Colonic mucosa (tissue), 4 donors: Measurements from ENCODE around the gene MAGEA3. TPM values are rescaled to one million over a fixed set of nuclear protein-coding genes. Genes with fewer than 3 reads are reported as not detected.
"Not testable (repeated sequence)": the region's sequence is repeated elsewhere in the genome, so short reads cannot be mapped to it uniquely, and the experiment has no call there.

ENCODE experiments used
- DNase-seq: peaks from one replicate; pipeline ENCODE4 v3.0.0-alpha.2; 2020
- H3K27ac ChIP-seq: fragments of 200-600 bp; one replicate; pipeline ENCODE4 v1.8.0; 2021
- H3K27me3 ChIP-seq: fragments of 200-600 bp; one replicate; pipeline ENCODE4 v1.8.0; 2021
- H3K36me3 ChIP-seq: fragments of 200-600 bp; one replicate; pipeline ENCODE4 v1.8.0; 2021
- H3K4me1 ChIP-seq: fragments of 200-600 bp; one replicate; pipeline ENCODE4 v1.8.0; 2021; ENCODE audit warnings: mild to moderate bottlenecking
- H3K4me3 ChIP-seq: fragments of 200-600 bp; one replicate; pipeline ENCODE4 v1.8.0; 2021
- H3K9ac ChIP-seq, 2 donors: one replicate each; pipeline ENCODE4 v1.7.0; 2013; ENCODE audit warnings: control low read depth in 2 of 2, low read depth in 2 of 2, low read length in 2 of 2
- H3K9me3 ChIP-seq: fragments of 200-600 bp; one replicate; pipeline ENCODE4 v1.8.0; 2021
- intact Hi-C: fragments of 100-400 bp; cut with DNase I; formaldehyde crosslinking; loops from one replicate; pipeline ENCODE4 v1.14.1; 2022
- total RNA-seq, 2 donors: library from RNA; stranded (reverse); fragmentation: NEBNext Ultra II Directional in 1 of 2; extraction: Animal tissue kit (Norgen Biotek cat#: 25700) in 1 of 2; gene quantifications; one replicate each; pipeline ENCODE4 v1.2.1, GENCODE V29; 2021
- TF ChIP-seq, protein P1 (sequence below): fragments of 200-600 bp; IDR thresholded peaks from one replicate; pipeline ENCODE4 v1.8.0; 2022; ENCODE audit warnings: antibody characterized with exemption, mild to moderate bottlenecking
- donor health status: healthy.
- donor health status: DM: no; HTN: no; CAD: no.
- donor health status: DM: no; HTN: no; CAD: no.

The MAGEA3 gene
- total RNA-seq, 2 donors from 2014 or later: 0.40 TPM; not detected in 1

DNA sequence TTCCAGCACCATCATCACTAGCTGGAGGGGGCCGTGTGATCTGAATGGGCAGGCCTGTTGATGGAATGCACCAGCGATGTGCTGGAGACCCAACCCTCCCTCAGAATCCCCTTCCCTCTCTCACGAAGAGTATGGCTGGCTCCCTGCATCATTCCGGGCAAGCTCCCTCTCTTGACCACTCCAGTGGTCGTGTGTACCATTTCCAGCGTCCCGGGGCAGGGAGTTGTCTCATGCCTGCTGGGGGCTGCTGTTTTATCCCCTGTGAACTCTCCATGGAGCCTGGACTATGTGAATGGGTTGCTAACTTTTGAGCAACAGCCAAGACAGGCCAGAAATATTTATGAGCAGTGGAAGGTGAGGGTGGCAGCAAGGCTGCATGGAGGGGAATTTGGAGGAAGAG is 26.8 kb downstream of the MAGEA3 start:
- Histone ChIP-seq H3K27me3 (no peaks in the 10 kb centered on the region), H3K36me3 (no peaks in the 10 kb centered on the region), H3K4me3 (no peak overlapping the region), H3K9me3 (no peaks in the 10 kb centered on the region), H3K4me1 (no peaks in the 10 kb centered on the region), H3K27ac (no peak overlapping the region), H3K9ac (no peak overlapping the region)
- intact Hi-C loops: no loop called here
- DNase-seq: no peak
- TF ChIP-seq, protein P1, sequence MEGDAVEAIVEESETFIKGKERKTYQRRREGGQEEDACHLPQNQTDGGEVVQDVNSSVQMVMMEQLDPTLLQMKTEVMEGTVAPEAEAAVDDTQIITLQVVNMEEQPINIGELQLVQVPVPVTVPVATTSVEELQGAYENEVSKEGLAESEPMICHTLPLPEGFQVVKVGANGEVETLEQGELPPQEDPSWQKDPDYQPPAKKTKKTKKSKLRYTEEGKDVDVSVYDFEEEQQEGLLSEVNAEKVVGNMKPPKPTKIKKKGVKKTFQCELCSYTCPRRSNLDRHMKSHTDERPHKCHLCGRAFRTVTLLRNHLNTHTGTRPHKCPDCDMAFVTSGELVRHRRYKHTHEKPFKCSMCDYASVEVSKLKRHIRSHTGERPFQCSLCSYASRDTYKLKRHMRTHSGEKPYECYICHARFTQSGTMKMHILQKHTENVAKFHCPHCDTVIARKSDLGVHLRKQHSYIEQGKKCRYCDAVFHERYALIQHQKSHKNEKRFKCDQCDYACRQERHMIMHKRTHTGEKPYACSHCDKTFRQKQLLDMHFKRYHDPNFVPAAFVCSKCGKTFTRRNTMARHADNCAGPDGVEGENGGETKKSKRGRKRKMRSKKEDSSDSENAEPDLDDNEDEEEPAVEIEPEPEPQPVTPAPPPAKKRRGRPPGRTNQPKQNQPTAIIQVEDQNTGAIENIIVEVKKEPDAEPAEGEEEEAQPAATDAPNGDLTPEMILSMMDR: no peak

DNA sequence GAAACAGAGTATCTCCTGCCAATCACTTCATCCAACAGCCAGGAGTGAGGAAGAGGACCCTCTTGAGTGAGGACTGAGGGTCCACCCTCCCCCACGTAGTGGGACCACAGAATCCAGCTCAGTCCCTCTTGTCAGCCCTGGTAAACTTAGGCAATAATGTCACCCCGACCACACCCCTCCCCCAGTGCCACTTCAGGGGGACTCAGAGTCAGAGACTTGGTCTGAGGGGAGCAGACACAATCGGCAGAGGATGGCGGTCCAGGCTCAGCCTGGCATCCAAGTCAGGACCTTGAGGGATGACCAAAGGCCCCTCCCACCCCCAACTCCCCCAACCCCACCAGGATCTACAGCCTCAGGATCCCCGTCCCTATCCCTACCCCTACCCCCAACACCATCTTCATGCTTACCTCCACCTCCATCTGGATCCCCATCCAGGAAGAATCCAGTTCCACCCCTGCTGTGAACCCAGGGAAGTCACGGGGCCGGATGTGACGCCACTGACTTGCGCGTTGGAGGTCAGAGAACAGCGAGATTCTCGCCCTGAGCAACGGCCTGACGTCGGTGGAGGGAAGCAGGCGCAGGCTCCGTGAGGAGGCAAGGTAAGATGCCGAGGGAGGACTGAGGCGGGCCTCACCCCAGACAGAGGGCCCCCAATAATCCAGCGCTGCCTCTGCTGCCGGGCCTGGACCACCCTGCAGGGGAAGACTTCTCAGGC is 34.8 kb downstream of the MAGEA3 start, which contains the start of the genes CSAG1 and MAGEA12:
CSAG1 (minus strand) TSS at position 461 of the 715 bp plus-strand sequence. CDS start 1,261 bp downstream, outside the sequence.
MAGEA12 (plus strand) TSS at position 497 of the 715 bp plus-strand sequence. CDS start 2,405 bp downstream, outside the sequence.
- Histone ChIP-seq H3K36me3 (no peaks in the 10 kb centered on the region), H3K27me3 (no peaks in the 10 kb centered on the region), H3K4me1 (no peaks in the 10 kb centered on the region), H3K4me3 (no peak within 1 kb of the TSS), H3K9ac (no peak within 1 kb of the TSS), H3K27ac (no peak within 1 kb of the TSS), H3K9me3 (no peaks in the 10 kb centered on the region)
- DNase-seq: no peak
- TF ChIP-seq, protein P1: no peak
- intact Hi-C loops: no loop called here

DNA sequence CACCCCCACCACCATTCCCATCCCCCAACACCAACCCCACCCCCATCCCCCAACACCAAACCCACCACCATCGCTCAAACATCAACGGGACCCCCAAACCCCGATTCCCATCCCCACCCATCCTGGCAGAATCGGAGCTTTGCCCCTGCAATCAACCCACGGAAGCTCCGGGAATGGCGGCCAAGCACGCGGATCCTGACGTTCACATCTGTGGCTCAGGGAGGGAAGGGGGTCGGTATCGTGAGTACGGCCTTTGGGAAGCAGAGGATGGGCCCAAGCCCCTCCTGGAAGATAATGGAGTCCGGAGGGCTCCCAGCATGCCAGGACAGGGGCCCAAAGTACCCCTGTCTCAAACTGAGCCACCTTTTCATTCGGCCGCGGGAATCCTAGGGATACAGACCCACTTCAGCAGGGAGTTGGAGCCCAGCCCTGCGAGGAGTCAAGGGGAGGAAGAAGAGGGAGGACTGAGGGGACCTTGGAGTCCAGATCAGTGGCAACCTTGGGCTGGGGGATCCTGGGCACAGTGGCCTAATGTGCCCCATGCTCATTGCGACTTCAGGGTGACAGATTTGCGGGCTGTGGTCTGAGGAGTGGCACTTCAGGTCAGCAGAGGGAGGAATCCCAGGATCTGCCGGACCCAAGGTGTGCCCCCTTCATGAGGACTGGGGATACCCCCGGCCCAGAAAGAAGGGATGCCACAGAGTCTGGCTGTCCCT is 35.7 kb downstream of the MAGEA3 start:
- H3K4me3 ChIP-seq, intact Hi-C loops, H3K4me1 ChIP-seq, H3K36me3 ChIP-seq, H3K27ac ChIP-seq, H3K9ac ChIP-seq, DNase-seq, H3K9me3 ChIP-seq, H3K27me3 ChIP-seq: not testable (repeated sequence)

DNA sequence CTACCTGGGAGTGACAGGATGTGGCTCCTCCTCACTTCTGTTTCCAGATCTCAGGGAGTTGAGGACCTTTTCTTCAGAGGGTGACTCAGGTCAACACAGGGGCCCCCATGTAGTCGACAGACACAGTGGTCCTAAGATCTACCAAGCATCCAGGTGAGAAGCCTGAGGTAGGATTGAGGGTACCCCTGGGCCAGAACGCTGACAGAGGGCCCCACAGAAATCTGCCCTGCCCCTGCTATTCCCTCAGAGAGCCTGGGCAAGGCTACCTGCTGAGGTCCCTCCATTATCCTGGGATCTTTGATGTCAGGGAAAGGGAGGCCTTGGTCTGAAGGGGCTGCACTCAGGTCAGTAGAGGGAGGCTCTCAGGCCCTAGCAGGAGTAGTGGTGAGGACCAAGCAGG is 36.5 kb downstream of the MAGEA3 start:
- H3K27ac ChIP-seq: no peak overlapping the region
- intact Hi-C loops: no loop called here
- TF ChIP-seq, protein P1: no peak
- H3K4me1 ChIP-seq: no peaks in the 10 kb centered on the region
- no peaks in the 10 kb centered on the region for H3K36me3 ChIP-seq
- DNase-seq: no peak
- H3K27me3 ChIP-seq: no peaks in the 10 kb centered on the region
- H3K9me3 ChIP-seq: no peaks in the 10 kb centered on the region
- H3K4me3 ChIP-seq: no peak overlapping the region
- no peak overlapping the region for H3K9ac ChIP-seq

DNA sequence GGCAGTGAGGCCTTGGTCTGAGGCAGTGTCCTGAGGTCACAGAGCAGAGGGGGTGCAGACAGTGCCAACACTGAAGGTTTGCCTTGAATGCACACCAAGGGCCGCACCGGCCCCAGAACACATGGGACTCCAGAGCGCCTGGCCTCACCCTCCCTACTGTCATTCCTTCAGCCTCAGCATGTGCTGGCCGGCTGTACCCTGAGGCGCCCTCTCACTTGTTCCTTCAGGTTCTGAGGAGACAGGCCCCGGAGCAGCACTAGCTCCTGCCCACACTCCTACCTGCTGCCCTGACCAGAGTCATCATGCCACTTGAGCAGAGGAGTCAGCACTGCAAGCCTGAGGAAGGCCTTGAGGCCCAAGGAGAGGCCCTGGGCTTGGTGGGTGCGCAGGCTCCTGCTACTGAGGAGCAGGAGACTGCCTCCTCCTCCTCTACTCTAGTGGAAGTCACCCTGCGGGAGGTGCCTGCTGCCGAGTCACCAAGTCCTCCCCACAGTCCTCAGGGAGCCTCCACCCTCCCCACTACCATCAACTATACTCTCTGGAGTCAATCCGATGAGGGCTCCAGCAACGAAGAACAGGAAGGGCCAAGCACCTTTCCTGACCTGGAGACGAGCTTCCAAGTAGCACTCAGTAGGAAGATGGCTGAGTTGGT is 37.4 kb downstream of the MAGEA3 start:
- TF ChIP-seq, protein P1: no peak
- DNase-seq: no peak
- H3K36me3 ChIP-seq: no peaks in the 10 kb centered on the region
- H3K4me1 ChIP-seq: no peaks in the 10 kb centered on the region
- intact Hi-C loops: no loop called here
- no peak overlapping the region for H3K27ac ChIP-seq
- H3K9me3 ChIP-seq: no peaks in the 10 kb centered on the region
- H3K27me3 ChIP-seq: no peaks in the 10 kb centered on the region
- H3K4me3 ChIP-seq: no peak overlapping the region
- H3K9ac ChIP-seq: no peak overlapping the region

DNA sequence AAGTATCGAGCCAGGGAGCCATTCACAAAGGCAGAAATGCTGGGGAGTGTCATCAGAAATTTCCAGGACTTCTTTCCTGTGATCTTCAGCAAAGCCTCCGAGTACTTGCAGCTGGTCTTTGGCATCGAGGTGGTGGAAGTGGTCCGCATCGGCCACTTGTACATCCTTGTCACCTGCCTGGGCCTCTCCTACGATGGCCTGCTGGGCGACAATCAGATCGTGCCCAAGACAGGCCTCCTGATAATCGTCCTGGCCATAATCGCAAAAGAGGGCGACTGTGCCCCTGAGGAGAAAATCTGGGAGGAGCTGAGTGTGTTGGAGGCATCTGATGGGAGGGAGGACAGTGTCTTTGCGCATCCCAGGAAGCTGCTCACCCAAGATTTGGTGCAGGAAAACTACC is 37.9 kb downstream of the MAGEA3 start:
- H3K9me3 ChIP-seq, H3K9ac ChIP-seq, H3K36me3 ChIP-seq, H3K27ac ChIP-seq, H3K4me1 ChIP-seq, H3K27me3 ChIP-seq, H3K4me3 ChIP-seq, intact Hi-C loops, DNase-seq: not testable (repeated sequence)
